Gastrocnemius medialis (tissue), 4 donors: ENCODE results near the gene SLC11A2. TPM values are rescaled to one million over a fixed set of nuclear protein-coding genes. Genes with fewer than 3 reads are reported as not detected.

Experiments
- ATAC-seq, 2 donors: fragments of 150-250 bp; one replicate each; pipeline ENCODE4 v1.9.1; 2016
- DNase-seq, 2 donors: peaks; one replicate each; pipeline ENCODE4 v3.0.0-alpha.2; 2019
- H3K27ac ChIP-seq, 4 donors: fragments of 200-600 bp; sonication (generic); 1 replicate in 1 of 4; 2 replicates in 3 of 4; pipeline ENCODE4 v1.5.1; 2016 to 2018; ENCODE audit warnings: mild to moderate bottlenecking in 2 of 4, moderate library complexity in 1 of 4
- H3K27me3 ChIP-seq, 3 donors: fragments of 200-600 bp; sonication (generic) in 2 of 3; 1 replicate in 1 of 3; 2 replicates in 2 of 3; pipeline versions ENCODE4 v1.5.1 to v1.6.0; 2016 to 2019; ENCODE audit warnings: mild to moderate bottlenecking in 1 of 3, moderate library complexity in 1 of 3
- H3K36me3 ChIP-seq, 2 donors: fragments of 200-600 bp; sonication (generic) in 1 of 2; one replicate each; pipeline ENCODE4 v1.5.1; 2017 to 2018
- H3K4me1 ChIP-seq, 2 donors: fragments of 200-600 bp; sonication (generic) in 1 of 2; one replicate each; pipeline ENCODE4 v1.5.1; 2016 to 2017; ENCODE audit warnings: mild to moderate bottlenecking in 2 of 2
- H3K4me3 ChIP-seq, 4 donors: fragments of 200-600 bp; sonication (generic) in 3 of 4; 1 replicate in 1 of 4; 2 replicates in 3 of 4; pipeline ENCODE4 v1.5.1; 2016 to 2019; ENCODE audit warnings: mild to moderate bottlenecking in 2 of 4
- H3K9me3 ChIP-seq, 3 donors: fragments of 200-600 bp; sonication (generic) in 2 of 3; 1 replicate in 1 of 3; 2 replicates in 2 of 3; pipeline ENCODE4 v1.5.1; 2016 to 2019
- POLR2A ChIP-seq, 2 donors: fragments of 450-650 bp; IDR thresholded peaks; one replicate each; pipeline ENCODE4 v1.6.1; 2017; ENCODE audit warnings: antibody characterized with exemption in 2 of 2, mild to moderate bottlenecking in 2 of 2, moderate library complexity in 2 of 2
- in situ Hi-C, 4 donors: fragments of 200-750 bp; cut with MboI; loops; one replicate each; pipeline versions ENCODE4 v1.15.0 to v1.8.0; 2017; ENCODE audit warnings: low sequenced_read_pairs in 4 of 4
- intact Hi-C: fragments of 100-400 bp; cut with DNase I; formaldehyde crosslinking; loops from one replicate; pipeline ENCODE4 v1.15.1; 2023; ENCODE audit warnings: low total_unique reads
- total RNA-seq, 4 donors: library from RNA; depleted of rRNA; stranded (reverse); fragments of >200 nt; gene quantifications; one replicate each; pipeline versions ENCODE4 v1.1.0 to v1.2.3, GENCODE V29; 2016
- TF ChIP-seq, protein P1 (sequence below), 5 experiments: fragments of 450-650 bp in 3 of 5; fragments of 200-600 bp in 2 of 5; sonication (generic) in 2 of 5; IDR thresholded peaks in 4 of 5; conservative IDR thresholded peaks in 1 of 5; 1 replicate in 4 of 5; 2 replicates in 1 of 5; pipeline ENCODE4 v1.5.1; 2016 to 2019; ENCODE audit warnings: antibody characterized with exemption in 5 of 5, mild to moderate bottlenecking in 3 of 5, moderate library complexity in 3 of 5

SLC11A2 gene
- total RNA-seq, 4 donors from 2014 or later: 24.0 to 65.4 (median 47.0) TPM

DNA sequence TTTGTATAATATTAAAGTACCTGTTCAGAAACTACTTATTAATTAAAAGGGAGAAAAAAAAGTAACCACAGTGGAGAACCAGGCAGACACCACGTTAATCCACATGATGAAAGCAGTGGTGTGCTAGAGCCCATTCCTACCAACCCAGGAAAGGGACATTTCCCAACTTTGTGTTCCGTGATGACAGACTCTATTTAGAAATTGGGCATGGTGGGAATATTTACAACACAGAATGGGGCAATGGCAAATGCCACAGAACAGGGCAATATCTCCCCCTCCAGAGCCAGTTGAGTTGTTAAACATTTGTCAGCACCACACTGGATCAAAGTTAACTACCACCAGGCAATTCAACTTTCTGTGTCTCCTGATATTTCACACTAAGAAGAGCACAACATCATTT lies 75.1 kb downstream of the SLC11A2 start:
- H3K9me3 ChIP-seq: no peaks in the 10 kb centered on the region
- peak; percentile 64 to 71 for ATAC-seq
- in situ Hi-C loops (no loop called here), intact Hi-C loops (no loop called here)
- no peaks in the 10 kb centered on the region for H3K36me3 ChIP-seq
- no peaks in the 10 kb centered on the region for H3K27me3 ChIP-seq
- no peak overlapping the region for H3K27ac ChIP-seq
- H3K4me3 ChIP-seq: no peak overlapping the region
- TF ChIP-seq, protein P1, sequence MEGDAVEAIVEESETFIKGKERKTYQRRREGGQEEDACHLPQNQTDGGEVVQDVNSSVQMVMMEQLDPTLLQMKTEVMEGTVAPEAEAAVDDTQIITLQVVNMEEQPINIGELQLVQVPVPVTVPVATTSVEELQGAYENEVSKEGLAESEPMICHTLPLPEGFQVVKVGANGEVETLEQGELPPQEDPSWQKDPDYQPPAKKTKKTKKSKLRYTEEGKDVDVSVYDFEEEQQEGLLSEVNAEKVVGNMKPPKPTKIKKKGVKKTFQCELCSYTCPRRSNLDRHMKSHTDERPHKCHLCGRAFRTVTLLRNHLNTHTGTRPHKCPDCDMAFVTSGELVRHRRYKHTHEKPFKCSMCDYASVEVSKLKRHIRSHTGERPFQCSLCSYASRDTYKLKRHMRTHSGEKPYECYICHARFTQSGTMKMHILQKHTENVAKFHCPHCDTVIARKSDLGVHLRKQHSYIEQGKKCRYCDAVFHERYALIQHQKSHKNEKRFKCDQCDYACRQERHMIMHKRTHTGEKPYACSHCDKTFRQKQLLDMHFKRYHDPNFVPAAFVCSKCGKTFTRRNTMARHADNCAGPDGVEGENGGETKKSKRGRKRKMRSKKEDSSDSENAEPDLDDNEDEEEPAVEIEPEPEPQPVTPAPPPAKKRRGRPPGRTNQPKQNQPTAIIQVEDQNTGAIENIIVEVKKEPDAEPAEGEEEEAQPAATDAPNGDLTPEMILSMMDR (IDR thresholded peaks at IDR 0.05 in 4 of 5, conservative IDR thresholded peaks at IDR 0.05 in 1 of 5): no peak
- TF ChIP-seq POLR2A (IDR thresholded peaks at IDR 0.05): no peak
- peaks cover 16 to 22% of the 10 kb centered on the region in 2 donors for H3K4me1 ChIP-seq
- DNase-seq: no peak

DNA sequence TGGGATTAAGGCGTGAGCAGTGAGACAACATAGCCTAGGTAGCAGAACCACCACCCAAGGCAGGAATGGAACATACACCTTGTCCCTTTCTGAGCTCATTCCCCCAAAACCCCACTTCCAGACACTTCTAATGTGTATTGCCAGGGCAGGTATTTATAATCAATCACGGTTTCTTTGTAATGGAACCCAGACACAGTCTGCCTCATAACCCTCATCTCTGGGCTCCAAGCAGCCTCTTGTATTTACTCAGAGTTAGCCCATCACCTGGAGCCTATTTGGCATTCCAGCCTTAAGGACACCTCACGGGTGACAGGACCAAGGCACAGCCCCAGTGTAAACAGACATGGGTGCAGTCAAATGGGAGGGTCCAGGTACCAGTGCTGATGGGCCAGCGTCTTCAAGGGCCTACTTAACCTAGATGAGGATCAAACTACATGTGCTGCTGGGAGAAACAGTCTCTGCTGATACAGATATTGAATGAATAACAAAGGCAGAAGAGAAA lies 76.3 kb downstream of the SLC11A2 start:
- in situ Hi-C loops: no loop called here

GRCh38 chr12:50948798-50949197 lies 77.4 kb downstream of the SLC11A2 start:
- in situ Hi-C loops (no loop called here), intact Hi-C loops (no loop called here)
- TF ChIP-seq POLR2A (IDR thresholded peaks at IDR 0.05): no peak
- TF ChIP-seq, protein P1 (IDR thresholded peaks at IDR 0.05 in 4 of 5, conservative IDR thresholded peaks at IDR 0.05 in 1 of 5): no peak
- H3K27me3 ChIP-seq: no peaks in the 10 kb centered on the region
- no peaks in the 10 kb centered on the region for H3K36me3 ChIP-seq
- DNase-seq (no peak), ATAC-seq (peak; percentile 48 to 60)
- no peaks in the 10 kb centered on the region for H3K9me3 ChIP-seq
- H3K4me1 ChIP-seq: peaks cover 10% of the 10 kb centered on the region in 2 donors
- H3K4me3 ChIP-seq: no peak overlapping the region
- H3K27ac ChIP-seq: no peak overlapping the region

More for the DNA sequence above, 76.3 kb downstream of the SLC11A2 start:
- Histone ChIP-seq H3K27ac (no peak overlapping the region), H3K4me1 (peaks cover 16 to 17% of the 10 kb centered on the region in 2 donors), H3K36me3 (no peaks in the 10 kb centered on the region), H3K27me3 (no peaks in the 10 kb centered on the region), H3K4me3 (no peak overlapping the region), H3K9me3 (no peaks in the 10 kb centered on the region)
- no peak for DNase-seq
- intact Hi-C loops: no loop called here
- ATAC-seq: no peak
- no peak for TF ChIP-seq POLR2A (IDR thresholded peaks at IDR 0.05)
- TF ChIP-seq, protein P1 (IDR thresholded peaks at IDR 0.05 in 4 of 5, conservative IDR thresholded peaks at IDR 0.05 in 1 of 5): no peak

DNA sequence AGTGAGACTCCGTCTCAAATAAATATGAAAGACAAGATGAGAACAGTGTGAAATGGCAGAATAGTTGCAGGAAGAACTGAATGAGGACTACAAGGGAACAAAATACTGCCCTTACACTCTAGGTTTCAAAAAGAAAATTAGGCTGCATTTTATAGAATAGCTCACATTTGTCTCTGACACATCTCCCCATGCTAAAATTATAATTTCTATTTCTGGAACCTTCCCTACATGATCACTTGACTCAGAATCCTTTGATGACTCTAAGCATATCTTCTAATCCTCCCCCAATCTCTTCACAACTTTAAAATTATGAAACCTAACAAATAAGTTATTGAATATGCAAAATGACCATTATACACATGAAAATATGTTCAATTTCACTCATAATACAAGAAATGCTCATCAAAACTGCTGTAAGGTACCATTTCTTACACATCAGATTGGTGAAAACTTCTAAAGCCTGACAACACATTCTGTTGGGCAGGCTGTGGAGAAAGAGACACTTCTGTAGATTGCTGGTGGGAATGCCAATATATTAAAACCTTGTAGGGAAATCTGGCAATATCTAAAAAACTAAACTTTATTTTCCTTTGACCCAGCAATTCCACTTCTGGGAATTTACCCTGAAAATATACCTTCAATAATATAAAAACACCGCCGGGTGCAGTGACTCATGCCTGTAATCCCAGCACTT lies 78.1 kb downstream of the SLC11A2 start:
- TF ChIP-seq, protein P1 (IDR thresholded peaks at IDR 0.05 in 4 of 5, conservative IDR thresholded peaks at IDR 0.05 in 1 of 5): no peak
- no peak for TF ChIP-seq POLR2A (IDR thresholded peaks at IDR 0.05)
- no peaks in the 10 kb centered on the region for H3K27me3 ChIP-seq
- H3K27ac ChIP-seq: peak overlapping the region in 2 of 4 donors; percentile 9 to 46
- no peaks in the 10 kb centered on the region for H3K9me3 ChIP-seq
- in situ Hi-C loops (no loop called here), intact Hi-C loops (no loop called here)
- no peak overlapping the region for H3K4me3 ChIP-seq
- H3K4me1 ChIP-seq: peaks cover 10% of the 10 kb centered on the region in 2 donors
- no peaks in the 10 kb centered on the region for H3K36me3 ChIP-seq
- ATAC-seq (peak; percentile 32 to 38), DNase-seq (no peak)
